Prostate gland (tissue), 2 donors: ENCODE data around the gene TXLNA.

ENCODE experiments used
- CTCF ChIP-seq, 4 experiments: fragments of 200-600 bp in 2 of 4; fragments of 450-650 bp in 2 of 4; sonication (generic) in 2 of 4; IDR thresholded peaks; 1 replicate in 3 of 4; 2 replicates in 1 of 4; pipeline ENCODE4 v1.5.1; 2016 to 2019; ENCODE audit warnings: antibody characterized with exemption in 4 of 4, mild to moderate bottlenecking in 2 of 4, moderate library complexity in 2 of 4
- POLR2A ChIP-seq: fragments of 450-650 bp; IDR thresholded peaks from one replicate; pipeline ENCODE4 v1.6.1; 2016; ENCODE audit warnings: antibody characterized with exemption, mild to moderate bottlenecking

DNA sequence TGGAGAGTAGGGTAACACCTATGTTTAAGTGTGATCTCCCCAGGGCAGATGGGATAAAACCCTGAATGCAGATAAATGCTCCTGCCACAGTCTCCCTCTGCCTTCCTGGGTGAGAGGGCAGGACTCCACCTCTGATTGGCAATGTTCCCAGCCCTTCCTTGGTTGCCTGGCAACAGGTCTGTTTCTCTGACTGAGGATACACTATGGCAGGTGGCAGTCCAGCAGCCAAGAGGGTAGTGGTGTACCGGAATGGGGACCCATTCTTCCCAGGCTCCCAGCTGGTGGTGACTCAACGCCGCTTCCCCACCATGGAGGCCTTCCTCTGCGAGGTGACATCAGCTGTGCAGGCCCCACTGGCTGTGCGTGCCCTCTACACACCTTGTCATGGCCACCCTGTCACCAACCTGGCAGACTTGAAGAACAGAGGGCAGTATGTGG, 29.4 kb downstream of the TXLNA start, which contains the start of gene DCDC2B:
- TF ChIP-seq CTCF (IDR thresholded peaks at IDR 0.05) (no peak), POLR2A (no peak)
